ENCODE data around the gene ANXA8. TPM values are rescaled to one million over a fixed set of nuclear protein-coding genes. Genes with fewer than 3 reads are reported as not detected.

Gene ANXA8
- total RNA-seq, 4 donors from 2014 or later: not detected

- no peak overlapping the region for H3K4me3 ChIP-seq
- H3K36me3 ChIP-seq: no peaks in the 10 kb centered on the region
- WGBS: no CpG with 5 or more reads among the region's 4 CpGs
- H3K27me3 ChIP-seq: peaks cover 0 to 3% (median 0%) of the 10 kb centered on the region in 4 donors
- intact Hi-C loops (cut with DNase I): no loop called here
- no peak for DNase-seq (ENCODE audit: extremely low spot score)
- no peaks in the 10 kb centered on the region for H3K4me1 ChIP-seq
- no peak for TF ChIP-seq POLR2A (IDR thresholded peaks at IDR 0.05; ENCODE audit: low read depth)
- TF ChIP-seq CTCF (IDR thresholded peaks at IDR 0.05): no peak
- peaks cover 0 to 31% (median 16%) of the 10 kb centered on the region in 4 donors for H3K9me3 ChIP-seq
- no peak overlapping the region for H3K27ac ChIP-seq (replicated peaks in 1 of 4)
These were observed 36.7 kb downstream of the ANXA8 start for GRCh38 chr10:47447209-47447608.

- DNase-seq (ENCODE audit: extremely low spot score): no peak
- no peaks in the 10 kb centered on the region for H3K4me1 ChIP-seq
- H3K36me3 ChIP-seq: no peaks in the 10 kb centered on the region
- TF ChIP-seq CTCF (IDR thresholded peaks at IDR 0.05) (no peak), POLR2AphosphoS5 (IDR thresholded peaks at IDR 0.05) (no peak)
- H3K9me3 ChIP-seq: peaks cover 0 to 31% (median 16%) of the 10 kb centered on the region in 4 donors
- H3K27me3 ChIP-seq: peaks cover 0 to 9% (median 0%) of the 10 kb centered on the region in 4 donors
- 89% methylated on average over 1 of the region's 1 CpG for WGBS
- no peak overlapping the region for H3K4me3 ChIP-seq
- intact Hi-C loops (cut with DNase I): no loop called here
- H3K27ac ChIP-seq (replicated peaks in 1 of 4): no peak overlapping the region
These were observed 38.2 kb downstream of the ANXA8 start for GRCh38 chr10:47445720-47446119.

GRCh38 chr10:47444047-47444446, 39.9 kb downstream of the ANXA8 start:
- peaks cover 0 to 31% (median 16%) of the 10 kb centered on the region in 4 donors for H3K9me3 ChIP-seq
- no peak overlapping the region for H3K4me3 ChIP-seq
- TF ChIP-seq POLR2A (IDR thresholded peaks at IDR 0.05; ENCODE audit: low read depth) (no peak), POLR2AphosphoS5 (IDR thresholded peaks at IDR 0.05) (no peak), EP300 (IDR thresholded peaks at IDR 0.05) (no peak)
- peaks cover 0 to 18% (median 0%) of the 10 kb centered on the region in 4 donors for H3K27me3 ChIP-seq
- H3K4me1 ChIP-seq: no peaks in the 10 kb centered on the region
- H3K27ac ChIP-seq (replicated peaks in 1 of 4): no peak overlapping the region
- H3K36me3 ChIP-seq: no peaks in the 10 kb centered on the region
- 80% methylated on average over 1 of the region's 2 CpGs for WGBS
- no peak for DNase-seq (ENCODE audit: extremely low spot score)
- intact Hi-C loops (cut with DNase I): no loop called here

- Histone ChIP-seq H3K4me3 (no peak overlapping the region), H3K9me3 (peaks cover 0 to 31% (median 17%) of the 10 kb centered on the region in 4 donors), H3K4me1 (no peaks in the 10 kb centered on the region), H3K36me3 (no peaks in the 10 kb centered on the region), H3K27me3 (peaks cover 0 to 18% (median 0%) of the 10 kb centered on the region in 4 donors), H3K27ac (replicated peaks in 1 of 4) (no peak overlapping the region)
- DNase-seq (ENCODE audit: extremely low spot score): no peak
- no CpG with 5 or more reads among the region's 2 CpGs for WGBS
- intact Hi-C loops (cut with DNase I): no loop called here
- TF ChIP-seq POLR2A (IDR thresholded peaks at IDR 0.05; ENCODE audit: low read depth): no peak
- no peak for TF ChIP-seq CTCF (IDR thresholded peaks at IDR 0.05)
These were observed 40.8 kb downstream of the ANXA8 start for GRCh38 chr10:47443145-47443544.

GRCh38 chr10:47442351-47442750, 41.6 kb downstream of the ANXA8 start:
- DNase-seq (ENCODE audit: extremely low spot score): no peak
- TF ChIP-seq POLR2AphosphoS5 (IDR thresholded peaks at IDR 0.05) (no peak), CTCF (IDR thresholded peaks at IDR 0.05) (no peak), EP300 (IDR thresholded peaks at IDR 0.05) (no peak), POLR2A (IDR thresholded peaks at IDR 0.05; ENCODE audit: low read depth) (no peak)
- no peak overlapping the region for H3K4me3 ChIP-seq
- peaks cover 0 to 36% (median 21%) of the 10 kb centered on the region in 4 donors for H3K9me3 ChIP-seq
- H3K27me3 ChIP-seq: peaks cover 0 to 18% (median 0%) of the 10 kb centered on the region in 4 donors
- intact Hi-C loops (cut with DNase I): no loop called here
- H3K36me3 ChIP-seq: no peaks in the 10 kb centered on the region
- no peak overlapping the region for H3K27ac ChIP-seq (replicated peaks in 1 of 4)
- 85% methylated on average over 4 of the region's 5 CpGs for WGBS
- no peaks in the 10 kb centered on the region for H3K4me1 ChIP-seq

Measured in esophagus muscularis mucosa (tissue), 4 donors.